ENCODE measurements around the gene AGMO.

- TF ChIP-seq POLR2AphosphoS5 (IDR thresholded peaks at IDR 0.05; ENCODE audit: low read depth, low read length) = no peak
- no peak for TF ChIP-seq TAF1 (IDR thresholded peaks at IDR 0.05; ENCODE audit: borderline replicate concordance, low read depth, low read length)
- TF ChIP-seq POLR2A (IDR thresholded peaks at IDR 0.05; ENCODE audit: low read depth, low read length) = no peak
Measured at GRCh38 chr7:15556339-15557105, 5.3 kb downstream of the AGMO start.
